Osteoblast (primary cell): ENCODE results near the gene MALT1. TPM values are rescaled to one million over a fixed set of nuclear protein-coding genes. Genes with fewer than 3 reads are reported as not detected.

Experiments used
- DNase-seq: peaks from one replicate; pipeline ENCODE4 v3.0.0; 2011; ENCODE audit warnings: low spot score, mixed read lengths; ENCODE audit not compliant: insufficient read length; ENCODE audit errors: missing footprints
- H2AFZ ChIP-seq: 2 replicates; pipeline ENCODE4 v1.6.0; 2011; ENCODE audit warnings: mild to moderate bottlenecking, low read length
- H3K27ac ChIP-seq: 2 replicates; pipeline ENCODE4 v1.5.1; 2011; ENCODE audit warnings: mild to moderate bottlenecking, low read depth, low read length, moderate library complexity
- H3K27me3 ChIP-seq: 2 replicates; pipeline ENCODE4 v1.6.0; 2012; ENCODE audit warnings: mild to moderate bottlenecking, control low read depth, inconsistent platforms, low read length, moderate library complexity; ENCODE audit not compliant: insufficient read depth
- H3K36me3 ChIP-seq: 2 replicates; pipeline ENCODE4 v1.5.1; 2011; ENCODE audit warnings: mild to moderate bottlenecking, low read length, control low read depth, moderate library complexity; ENCODE audit not compliant: insufficient read depth
- H3K4me1 ChIP-seq: 2 replicates; pipeline ENCODE4 v1.5.1; 2011; ENCODE audit warnings: mild to moderate bottlenecking, low read length, control low read depth, moderate library complexity; ENCODE audit not compliant: insufficient read depth
- H3K4me2 ChIP-seq: 2 replicates; pipeline ENCODE4 v1.6.0; 2011; ENCODE audit warnings: mild to moderate bottlenecking, low read length; ENCODE audit not compliant: insufficient read depth
- H3K4me3 ChIP-seq: fragments of 200-600 bp; sonication (generic); 3 replicates; pipeline ENCODE4 v1.5.1; 2012; ENCODE audit warnings: mild to moderate bottlenecking, low read length, inconsistent platforms; ENCODE audit not compliant: insufficient read depth
- H3K79me2 ChIP-seq: 2 replicates; pipeline ENCODE4 v1.6.0; 2012; ENCODE audit warnings: mild to moderate bottlenecking, low read length, control low read depth, inconsistent platforms; ENCODE audit not compliant: insufficient read depth
- H3K9me3 ChIP-seq: 2 replicates; pipeline ENCODE4 v1.5.1; 2011; ENCODE audit warnings: low read depth, low read length, control low read depth
- H4K20me1 ChIP-seq: 2 replicates; pipeline ENCODE4 v1.6.0; 2012; ENCODE audit warnings: mild to moderate bottlenecking, low read length, control low read depth; ENCODE audit not compliant: insufficient read depth
- total RNA-seq: library from RNA; depleted of rRNA; stranded (reverse); fragments of >200 nt; gene quantifications from 2 replicates; pipeline ENCODE4 v1.2.3, GENCODE V29; 2012
- TF ChIP-seq, protein P1 (sequence below): IDR thresholded peaks from 2 replicates; pipeline ENCODE4 v1.5.1; 2011; ENCODE audit warnings: mild to moderate bottlenecking, low read depth, low read length, moderate library complexity; ENCODE audit errors: extremely low read depth

The MALT1 gene
- total RNA-seq, 1 donor, result 55.7 TPM

DNA sequence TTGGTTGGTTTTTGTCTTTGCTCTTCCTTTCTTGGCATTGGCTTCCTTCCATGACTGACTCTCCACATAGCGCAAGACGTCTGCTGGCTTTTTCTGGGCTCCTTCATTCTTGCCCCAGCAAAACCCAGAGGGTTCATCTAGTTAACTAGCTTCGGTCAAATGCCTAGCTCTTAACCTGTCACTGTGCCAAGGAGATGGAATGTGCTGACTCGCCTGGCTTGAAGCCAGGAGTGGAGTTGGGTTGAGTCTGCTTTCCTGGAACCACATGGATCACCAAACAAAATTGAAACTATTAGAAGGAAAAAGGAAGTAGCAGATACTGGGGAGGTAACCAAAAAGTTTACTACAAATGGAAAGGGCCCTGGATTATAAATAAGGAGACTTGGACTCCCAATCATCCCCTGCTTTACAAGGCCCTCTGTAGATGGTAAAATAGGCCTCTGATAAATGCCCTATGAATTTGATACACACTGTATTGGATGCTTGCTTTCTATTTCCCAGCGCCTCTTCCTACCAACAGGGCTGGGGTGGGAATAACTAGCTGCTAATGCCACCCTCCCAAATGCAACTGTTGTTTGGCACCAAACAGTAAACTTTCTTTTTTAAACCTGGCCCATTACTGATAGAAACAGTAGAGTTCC lies 11.3 kb downstream of the MALT1 start:
- Histone ChIP-seq H3K36me3 (peaks cover 31% of the 10 kb centered on the region), H3K4me1 (peaks cover 7% of the 10 kb centered on the region), H3K9me3 (no peaks in the 10 kb centered on the region), H3K79me2 (peaks cover 44% of the 10 kb centered on the region), H2AFZ (no peak overlapping the region), H4K20me1 (peaks cover 9% of the 10 kb centered on the region), H3K27ac (no peak overlapping the region), H3K4me3 (no peak overlapping the region), H3K4me2 (peak overlapping the region; percentile 10), H3K27me3 (no peaks in the 10 kb centered on the region)
- TF ChIP-seq, protein P1, sequence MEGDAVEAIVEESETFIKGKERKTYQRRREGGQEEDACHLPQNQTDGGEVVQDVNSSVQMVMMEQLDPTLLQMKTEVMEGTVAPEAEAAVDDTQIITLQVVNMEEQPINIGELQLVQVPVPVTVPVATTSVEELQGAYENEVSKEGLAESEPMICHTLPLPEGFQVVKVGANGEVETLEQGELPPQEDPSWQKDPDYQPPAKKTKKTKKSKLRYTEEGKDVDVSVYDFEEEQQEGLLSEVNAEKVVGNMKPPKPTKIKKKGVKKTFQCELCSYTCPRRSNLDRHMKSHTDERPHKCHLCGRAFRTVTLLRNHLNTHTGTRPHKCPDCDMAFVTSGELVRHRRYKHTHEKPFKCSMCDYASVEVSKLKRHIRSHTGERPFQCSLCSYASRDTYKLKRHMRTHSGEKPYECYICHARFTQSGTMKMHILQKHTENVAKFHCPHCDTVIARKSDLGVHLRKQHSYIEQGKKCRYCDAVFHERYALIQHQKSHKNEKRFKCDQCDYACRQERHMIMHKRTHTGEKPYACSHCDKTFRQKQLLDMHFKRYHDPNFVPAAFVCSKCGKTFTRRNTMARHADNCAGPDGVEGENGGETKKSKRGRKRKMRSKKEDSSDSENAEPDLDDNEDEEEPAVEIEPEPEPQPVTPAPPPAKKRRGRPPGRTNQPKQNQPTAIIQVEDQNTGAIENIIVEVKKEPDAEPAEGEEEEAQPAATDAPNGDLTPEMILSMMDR, result no peak
- DNase-seq, result peak; percentile 83

DNA sequence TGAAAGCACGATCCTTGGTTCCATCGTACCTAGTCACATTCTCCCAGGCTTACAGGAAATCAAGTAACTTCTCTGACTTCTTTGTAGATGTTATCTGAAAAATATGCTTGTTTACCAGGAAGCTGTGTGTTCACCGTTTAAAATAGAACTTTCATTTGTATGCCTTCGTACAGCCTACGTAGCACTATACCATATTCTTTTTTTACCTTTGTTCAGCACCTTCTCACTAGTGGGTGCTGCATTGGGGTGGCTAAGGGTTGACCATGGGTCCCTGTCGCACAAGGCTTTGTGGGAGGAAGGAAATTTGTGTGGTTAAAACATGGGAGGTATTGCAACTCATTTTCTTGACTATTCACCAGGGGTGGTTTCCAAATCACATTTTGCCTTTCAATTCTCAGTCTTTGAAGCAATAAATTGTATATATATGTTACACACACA lies 16.6 kb downstream of the MALT1 start:
- Histone ChIP-seq H3K27me3 (no peaks in the 10 kb centered on the region), H3K27ac (no peak overlapping the region), H3K36me3 (peaks cover 37% of the 10 kb centered on the region), H3K4me2 (no peak overlapping the region), H3K4me1 (no peaks in the 10 kb centered on the region), H3K79me2 (peaks cover 50% of the 10 kb centered on the region), H4K20me1 (peaks cover 10% of the 10 kb centered on the region), H2AFZ (no peak overlapping the region), H3K9me3 (no peaks in the 10 kb centered on the region), H3K4me3 (no peak overlapping the region)
- TF ChIP-seq, protein P1, result no peak
- no peak for DNase-seq

DNA sequence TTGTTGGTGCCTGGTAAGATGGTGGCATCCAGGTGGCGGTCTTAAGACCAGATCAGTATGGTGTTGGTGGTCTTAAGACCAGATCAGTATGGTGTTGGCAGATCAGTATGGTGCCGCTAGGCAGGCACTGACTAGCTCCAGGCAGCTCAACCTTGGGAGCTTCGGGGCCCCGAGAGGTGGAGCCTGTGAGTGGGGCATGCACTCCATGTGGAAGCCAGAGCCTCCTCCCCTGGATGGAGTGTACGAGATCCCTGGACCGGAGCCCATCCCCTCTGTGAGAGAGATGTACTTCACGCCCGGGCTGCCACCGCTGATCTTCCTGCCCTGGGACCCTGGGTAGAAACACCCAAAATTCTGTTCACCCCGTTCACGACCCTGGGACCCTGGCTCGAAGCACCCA lies 19.0 kb downstream of the MALT1 start:
- Histone ChIP-seq H4K20me1 (peaks cover 10% of the 10 kb centered on the region), H3K27me3 (no peaks in the 10 kb centered on the region), H3K4me1 (no peaks in the 10 kb centered on the region), H3K36me3 (peaks cover 31% of the 10 kb centered on the region), H3K4me3 (no peak overlapping the region), H3K9me3 (no peaks in the 10 kb centered on the region), H3K27ac (no peak overlapping the region), H3K79me2 (peaks cover 57% of the 10 kb centered on the region), H2AFZ (no peak overlapping the region), H3K4me2 (no peak overlapping the region)
- TF ChIP-seq, protein P1, result no peak
- no peak for DNase-seq

DNA sequence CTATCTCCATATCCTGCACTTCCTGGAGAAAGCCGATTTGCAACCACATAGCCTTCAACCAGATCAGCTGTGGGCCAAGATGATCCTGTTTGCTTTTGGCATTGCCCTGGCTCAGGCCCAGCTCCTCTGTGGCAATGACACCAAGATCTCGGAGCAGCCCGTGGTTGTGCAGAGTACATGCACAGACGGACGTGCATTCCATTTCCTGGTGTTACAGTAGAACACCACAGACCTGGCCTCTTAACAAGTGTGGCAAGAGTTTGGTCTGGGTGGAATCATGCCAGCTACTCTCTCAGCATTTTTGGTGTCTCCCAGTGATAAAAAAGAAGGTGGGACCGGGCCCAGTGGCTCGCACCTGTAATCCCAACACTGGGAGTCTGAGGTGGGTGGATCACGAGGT lies 20.0 kb downstream of the MALT1 start:
- Histone ChIP-seq H3K4me1 (no peaks in the 10 kb centered on the region), H2AFZ (no peak overlapping the region), H3K9me3 (no peaks in the 10 kb centered on the region), H3K27ac (no peak overlapping the region), H3K36me3 (peaks cover 30% of the 10 kb centered on the region), H3K4me2 (no peak overlapping the region), H3K79me2 (peaks cover 55% of the 10 kb centered on the region), H4K20me1 (peaks cover 9% of the 10 kb centered on the region), H3K27me3 (no peaks in the 10 kb centered on the region), H3K4me3 (no peak overlapping the region)
- TF ChIP-seq, protein P1, result no peak
- no peak for DNase-seq
